WTC11 (cell line): ENCODE data around the gene PCDH19.

Experiments used
- CBFB ChIP-seq: sonication (generic); formaldehyde crosslinking; IDR thresholded peaks from 2 replicates; pipeline ENCODE4 v1.8.1; 2022; ENCODE audit warnings: mild to moderate bottlenecking, low read depth, missing genetic modification reagents
- CTCF ChIP-seq: fragments of 200-600 bp; IDR thresholded peaks from 2 replicates; pipeline ENCODE4 v1.8.0; 2022; ENCODE audit warnings: antibody characterized with exemption
- ESRRA ChIP-seq: sonication (generic); formaldehyde crosslinking; IDR thresholded peaks from 2 replicates; pipeline ENCODE4 v1.8.1; 2022; ENCODE audit warnings: mild to moderate bottlenecking, missing genetic modification reagents, borderline replicate concordance
- ETV6 ChIP-seq: sonication (generic); formaldehyde crosslinking; IDR thresholded peaks from 2 replicates; pipeline ENCODE4 v1.8.1; 2022; ENCODE audit warnings: mild to moderate bottlenecking, missing genetic modification reagents
- FOXJ3 ChIP-seq: sonication (generic); formaldehyde crosslinking; IDR thresholded peaks from 2 replicates; pipeline ENCODE4 v1.9.0; 2021; ENCODE audit warnings: missing genetic modification reagents, mild to moderate bottlenecking, borderline replicate concordance
- IRF1 ChIP-seq: sonication (generic); formaldehyde crosslinking; IDR thresholded peaks from 2 replicates; pipeline ENCODE4 v1.8.0; 2023; ENCODE audit warnings: missing genetic modification reagents
- IRF2 ChIP-seq: sonication (generic); formaldehyde crosslinking; IDR thresholded peaks from 2 replicates; pipeline ENCODE4 v1.8.0; 2022; ENCODE audit warnings: low read depth, missing genetic modification reagents, borderline replicate concordance
- MAX ChIP-seq: sonication (generic); formaldehyde crosslinking; IDR thresholded peaks from 2 replicates; pipeline ENCODE4 v1.8.0; 2022; ENCODE audit warnings: mild to moderate bottlenecking, missing genetic modification reagents
- NFE2L1 ChIP-seq: sonication (generic); formaldehyde crosslinking; IDR thresholded peaks from 2 replicates; pipeline ENCODE4 v1.8.1; 2023; ENCODE audit warnings: missing genetic modification reagents
- SP1 ChIP-seq: sonication (generic); formaldehyde crosslinking; conservative IDR thresholded peaks from 2 replicates; pipeline ENCODE4 v1.8.1; 2022; ENCODE audit warnings: missing genetic modification reagents
- USF2 ChIP-seq: sonication (generic); formaldehyde crosslinking; IDR thresholded peaks from 2 replicates; pipeline ENCODE4 v1.8.1; 2023; ENCODE audit warnings: mild to moderate bottlenecking, missing genetic modification reagents, moderate library complexity
- ZNF121 ChIP-seq: sonication (generic); formaldehyde crosslinking; IDR thresholded peaks from 2 replicates; pipeline ENCODE4 v1.8.0; 2023; ENCODE audit warnings: missing genetic modification reagents

DNA sequence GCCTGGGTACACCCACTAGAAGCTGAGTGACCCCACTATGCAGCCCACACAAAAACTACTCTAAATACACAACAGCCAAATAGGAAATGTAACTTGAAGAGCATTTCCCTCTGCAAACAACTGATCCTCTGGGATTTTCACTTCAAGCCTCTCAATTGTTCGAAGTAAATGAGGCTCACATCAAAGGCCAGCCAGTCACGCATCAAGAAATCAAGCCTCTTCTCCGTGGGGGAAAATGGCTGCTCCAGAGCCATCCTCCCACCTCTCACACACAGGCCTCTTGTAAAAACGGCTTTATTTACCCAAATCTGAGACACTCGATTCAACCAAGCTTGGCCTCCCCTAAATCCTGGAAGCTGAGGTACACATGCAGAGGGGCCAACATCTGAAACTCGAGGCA, 14.3 kb downstream of the PCDH19 start:
- TF ChIP-seq IRF1 (no peak), ZNF121 (CRISPR knock-in tag) (no peak), SP1 (CRISPR knock-in tag) (no peak), NFE2L1 (CRISPR knock-in tag) (no peak), CTCF (no peak), FOXJ3 (CRISPR knock-in tag) (no peak), IRF2 (CRISPR knock-in tag) (no peak), ESRRA (CRISPR knock-in tag) (no peak), CBFB (CRISPR knock-in tag) (no peak), USF2 (CRISPR knock-in tag) (no peak), MAX (CRISPR knock-in tag) (no peak), ETV6 (CRISPR knock-in tag) (no peak)
